Fibroblast of lung (primary cell): ENCODE results near the gene FAM181A. TPM values are rescaled to one million over a fixed set of nuclear protein-coding genes. Genes with fewer than 3 reads are reported as not detected.

Source experiments
- DNase-seq, 2 donors: peaks; one replicate each; pipeline versions ENCODE4 v3.0.0 to v3.0.0-alpha.2; 2010; ENCODE audit warnings: low read depth in 2 of 2
- H2AFZ ChIP-seq: 2 replicates; pipeline ENCODE4 v1.5.1; 2012; ENCODE audit warnings: low read length, control low read depth, inconsistent platforms
- H3K27ac ChIP-seq: 2 replicates; pipeline ENCODE4 v1.5.1; 2011; ENCODE audit warnings: low read length, control low read depth; ENCODE audit not compliant: insufficient read depth
- H3K27me3 ChIP-seq: 2 replicates; pipeline ENCODE4 v1.5.1; 2011; ENCODE audit warnings: mild to moderate bottlenecking, low read length; ENCODE audit not compliant: control insufficient read depth, insufficient read depth
- H3K36me3 ChIP-seq: 2 replicates; pipeline ENCODE4 v1.5.1; 2011; ENCODE audit warnings: low read length; ENCODE audit not compliant: control insufficient read depth, insufficient read depth
- H3K4me1 ChIP-seq: 2 replicates; pipeline ENCODE4 v1.5.1; 2011; ENCODE audit warnings: low read length; ENCODE audit not compliant: control insufficient read depth, insufficient read depth; ENCODE audit errors: extremely low read depth
- H3K4me2 ChIP-seq: 2 replicates; pipeline ENCODE4 v1.5.1; 2011; ENCODE audit warnings: low read length, control low read depth; ENCODE audit not compliant: insufficient read depth; ENCODE audit errors: extremely low read depth
- H3K4me3 ChIP-seq, 4 experiments: fragments of 200-600 bp in 1 of 4; sonication (generic) in 1 of 4; replicated peaks in 1 of 4; 2 replicates each; pipeline ENCODE4 v1.5.1; 2011 to 2016; ENCODE audit warnings: low read length in 4 of 4, low read depth in 3 of 4, mild to moderate bottlenecking in 3 of 4, control low read depth in 2 of 4, inconsistent platforms in 1 of 4, mixed read lengths in 1 of 4; ENCODE audit not compliant: insufficient read depth in 1 of 4; ENCODE audit errors: control extremely low read depth in 1 of 4
- H3K79me2 ChIP-seq: 2 replicates; pipeline ENCODE4 v1.5.1; 2012; ENCODE audit warnings: mild to moderate bottlenecking, low read length, inconsistent platforms; ENCODE audit not compliant: control insufficient read depth, insufficient read depth
- H3K9ac ChIP-seq: 2 replicates; pipeline ENCODE4 v1.5.1; 2011; ENCODE audit warnings: mild to moderate bottlenecking, low read length, control low read depth; ENCODE audit not compliant: insufficient read depth
- H3K9me3 ChIP-seq: 2 replicates; pipeline ENCODE4 v1.5.1; 2012; ENCODE audit warnings: low read depth, low read length; ENCODE audit not compliant: control insufficient read depth, insufficient read depth
- H4K20me1 ChIP-seq: 2 replicates; pipeline ENCODE4 v1.5.1; 2011; ENCODE audit warnings: low read length; ENCODE audit not compliant: control insufficient read depth, insufficient read depth; ENCODE audit errors: extremely low read depth
- EZH2 ChIP-seq: IDR thresholded peaks from 2 replicates; pipeline ENCODE4 v1.5.1; 2012; ENCODE audit warnings: low read length, control low read depth, mild to moderate bottlenecking; ENCODE audit errors: missing control alignments
- polyA plus RNA-seq, 2 donors: library from polyadenylated mRNA; depleted of rRNA in 1 of 2; stranded (reverse) in 1 of 2; unstranded in 1 of 2; fragments of >200 nt; gene quantifications; 2 replicates each; pipeline ENCODE4 v1.2.1, GENCODE V29; 2011 to 2012; ENCODE audit warnings: missing spikeins in 1 of 2
- total RNA-seq: library from RNA; depleted of rRNA; stranded (reverse); fragments of >200 nt; gene quantifications from 2 replicates; pipeline ENCODE4 v1.2.1, GENCODE V29; 2014
- TF ChIP-seq, protein P1 (sequence below), 2 donors: IDR thresholded peaks in 1 of 2; conservative IDR thresholded peaks in 1 of 2; 1 replicate in 1 of 2; 2 replicates in 1 of 2; pipeline ENCODE4 v1.5.1; 2011 to 2012; ENCODE audit warnings: low read length in 2 of 2, control low read depth in 1 of 2, inconsistent platforms in 1 of 2, low read depth in 1 of 2, mild to moderate bottlenecking in 1 of 2

FAM181A gene
- total and polyA plus RNA-seq, 2 donors (not counting 1 experiment from before 2014, with no cell fraction given) = not detected

DNA sequence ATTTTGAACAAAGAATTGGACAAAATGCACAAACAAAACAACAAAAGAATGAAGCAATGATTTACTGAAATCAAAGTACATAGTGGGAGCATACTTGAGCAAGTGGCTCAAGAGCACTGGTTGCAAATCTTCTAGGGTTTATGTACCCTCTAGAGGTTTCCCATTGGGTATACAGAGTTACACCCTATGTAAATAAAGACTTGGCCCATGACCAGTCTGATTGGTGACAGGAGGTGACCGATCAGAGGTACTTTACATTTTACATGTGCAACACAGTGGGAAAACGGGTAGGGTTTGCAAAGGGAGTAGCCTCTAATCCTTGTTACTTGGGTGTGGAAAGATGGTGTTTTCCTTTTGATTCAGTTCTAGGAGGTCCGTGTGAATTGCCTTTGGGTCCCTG is 10.6 kb upstream of the FAM181A start:
- no peak for TF ChIP-seq EZH2
- TF ChIP-seq, protein P1, sequence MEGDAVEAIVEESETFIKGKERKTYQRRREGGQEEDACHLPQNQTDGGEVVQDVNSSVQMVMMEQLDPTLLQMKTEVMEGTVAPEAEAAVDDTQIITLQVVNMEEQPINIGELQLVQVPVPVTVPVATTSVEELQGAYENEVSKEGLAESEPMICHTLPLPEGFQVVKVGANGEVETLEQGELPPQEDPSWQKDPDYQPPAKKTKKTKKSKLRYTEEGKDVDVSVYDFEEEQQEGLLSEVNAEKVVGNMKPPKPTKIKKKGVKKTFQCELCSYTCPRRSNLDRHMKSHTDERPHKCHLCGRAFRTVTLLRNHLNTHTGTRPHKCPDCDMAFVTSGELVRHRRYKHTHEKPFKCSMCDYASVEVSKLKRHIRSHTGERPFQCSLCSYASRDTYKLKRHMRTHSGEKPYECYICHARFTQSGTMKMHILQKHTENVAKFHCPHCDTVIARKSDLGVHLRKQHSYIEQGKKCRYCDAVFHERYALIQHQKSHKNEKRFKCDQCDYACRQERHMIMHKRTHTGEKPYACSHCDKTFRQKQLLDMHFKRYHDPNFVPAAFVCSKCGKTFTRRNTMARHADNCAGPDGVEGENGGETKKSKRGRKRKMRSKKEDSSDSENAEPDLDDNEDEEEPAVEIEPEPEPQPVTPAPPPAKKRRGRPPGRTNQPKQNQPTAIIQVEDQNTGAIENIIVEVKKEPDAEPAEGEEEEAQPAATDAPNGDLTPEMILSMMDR (conservative IDR thresholded peaks at IDR 0.05 in 1 of 2, IDR thresholded peaks at IDR 0.05 in 1 of 2; ENCODE audit: low read depth in 1 of 2, low read length in 2 of 2) = no peak

DNA sequence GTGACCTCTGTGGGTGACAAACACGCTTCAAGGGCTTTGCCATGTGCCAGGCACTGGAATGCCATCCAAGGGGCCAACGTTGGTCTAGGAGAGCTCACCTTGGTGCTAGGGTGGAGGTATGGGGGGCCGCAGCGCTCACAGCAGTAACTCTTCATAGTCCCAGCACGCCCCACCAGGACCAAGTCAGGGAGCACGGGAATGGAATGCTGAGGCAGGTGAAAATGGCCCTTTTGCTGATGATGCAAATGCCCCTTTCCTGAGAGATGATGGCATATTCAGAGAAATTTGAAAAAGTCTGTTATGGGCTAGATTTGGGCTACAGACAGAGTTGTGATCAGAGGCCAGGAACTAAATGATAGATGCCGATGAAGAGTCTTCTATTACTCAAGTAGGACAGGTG is 10.0 kb upstream of the FAM181A start:
- no peak for TF ChIP-seq EZH2
- TF ChIP-seq, protein P1 (conservative IDR thresholded peaks at IDR 0.05 in 1 of 2, IDR thresholded peaks at IDR 0.05 in 1 of 2; ENCODE audit: low read depth in 1 of 2, low read length in 2 of 2) = no peak
- Histone ChIP-seq H3K4me1 (no peaks in the 10 kb centered on the region), H3K9ac (no peak overlapping the region), H3K4me2 (no peak overlapping the region), H4K20me1 (no peaks in the 10 kb centered on the region), H3K27me3 (no peaks in the 10 kb centered on the region), H3K27ac (no peak overlapping the region), H3K9me3 (no peaks in the 10 kb centered on the region), H3K79me2 (no peaks in the 10 kb centered on the region), H3K36me3 (no peaks in the 10 kb centered on the region), H3K4me3 (no peak overlapping the region), H2AFZ (no peak overlapping the region)
- DNase-seq = no peak

More for the DNA sequence above, 10.6 kb upstream of the FAM181A start:
- Histone ChIP-seq H3K27me3 (no peaks in the 10 kb centered on the region), H4K20me1 (no peaks in the 10 kb centered on the region), H3K27ac (no peak overlapping the region), H3K4me2 (no peak overlapping the region), H3K4me3 (no peak overlapping the region), H3K9ac (no peak overlapping the region), H2AFZ (no peak overlapping the region), H3K4me1 (no peaks in the 10 kb centered on the region), H3K79me2 (no peaks in the 10 kb centered on the region), H3K9me3 (no peaks in the 10 kb centered on the region), H3K36me3 (no peaks in the 10 kb centered on the region)
- DNase-seq = no peak

- no peak overlapping the region for H3K27ac ChIP-seq
- no peak for DNase-seq
- H2AFZ ChIP-seq = no peak overlapping the region
- H3K4me2 ChIP-seq = no peak overlapping the region
- H3K9me3 ChIP-seq = no peaks in the 10 kb centered on the region
- no peaks in the 10 kb centered on the region for H4K20me1 ChIP-seq
- H3K79me2 ChIP-seq = no peaks in the 10 kb centered on the region
- no peak overlapping the region for H3K4me3 ChIP-seq
- TF ChIP-seq, protein P1 (conservative IDR thresholded peaks at IDR 0.05 in 1 of 2, IDR thresholded peaks at IDR 0.05 in 1 of 2; ENCODE audit: low read depth in 1 of 2, low read length in 2 of 2) = no peak
- no peak for TF ChIP-seq EZH2
- H3K36me3 ChIP-seq = no peaks in the 10 kb centered on the region
- H3K9ac ChIP-seq = no peak overlapping the region
- H3K4me1 ChIP-seq = no peaks in the 10 kb centered on the region
- no peaks in the 10 kb centered on the region for H3K27me3 ChIP-seq
Measured at GRCh38 chr14:93921001-93921806, 5.9 kb upstream of the FAM181A start.
